ENCODE data around the gene OPCML.

DNA sequence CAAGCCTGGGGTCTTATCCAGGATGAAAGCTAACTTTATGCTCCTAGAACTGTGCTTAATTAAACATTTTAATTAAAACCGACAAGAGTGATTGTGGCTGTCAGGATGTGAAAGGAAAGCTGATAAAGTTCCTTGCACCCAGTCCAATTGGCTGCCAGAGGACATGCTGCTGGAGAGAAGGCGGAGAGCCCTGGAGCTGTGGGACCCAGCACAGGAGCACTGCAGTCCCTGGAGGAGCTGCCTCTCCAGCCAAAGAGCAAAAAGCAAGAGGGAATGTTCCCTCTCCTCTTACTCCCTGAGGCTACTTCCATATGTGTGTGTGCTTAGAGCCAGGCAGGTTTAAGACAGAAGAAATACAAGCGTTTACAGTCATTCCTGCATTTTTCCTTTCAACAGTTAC is 118.6 kb downstream of the OPCML start:
- TF ChIP-seq POLR2AphosphoS5 (IDR thresholded peaks at IDR 0.05; ENCODE audit: low read depth, low read length) (no peak), CTCF (IDR thresholded peaks at IDR 0.05) (no peak), REST (IDR thresholded peaks at IDR 0.05; ENCODE audit: insufficient read depth in 1 of 2, low read depth in 2 of 2, low read length in 1 of 2) (no peak)
